ENCODE data around the gene INPP4A.

- TF ChIP-seq CHD2 (IDR thresholded peaks at IDR 0.05; ENCODE audit: low read length, partially characterized antibody) (no peak), CTCF (IDR thresholded peaks at IDR 0.05) (no peak), POLR2AphosphoS5 (IDR thresholded peaks at IDR 0.05; ENCODE audit: low read depth, low read length) (no peak), EP300 (IDR thresholded peaks at IDR 0.05; ENCODE audit: borderline replicate concordance in 1 of 2, low read depth in 1 of 2, low read length in 1 of 2) (no peak), RFX5 (IDR thresholded peaks at IDR 0.05; ENCODE audit: low read length) (no peak)
Measured at GRCh38 chr2:98561902-98562695, 117.4 kb downstream of the INPP4A start.

All from SK-N-SH (cell line).